HepG2 (cell line): ENCODE measurements around the gene NIP7. TPM values are rescaled to one million over a fixed set of nuclear protein-coding genes. Genes with fewer than 3 reads are reported as not detected.

Experiments used
- CEBPB ChIP-seq: IDR thresholded peaks from 2 replicates; pipeline ENCODE4 v1.6.1; 2011; ENCODE audit warnings: low read depth, low read length, improper control_type of control experiment, borderline replicate concordance
- CSRNP2 ChIP-seq: sonication (generic); formaldehyde crosslinking; conservative IDR thresholded peaks from 2 replicates; pipeline ENCODE4 v1.8.0; 2022; ENCODE audit warnings: low read depth, missing genetic modification reagents
- DNMT3B ChIP-seq: conservative IDR thresholded peaks from 2 replicates; pipeline ENCODE4 v1.6.1; 2016; ENCODE audit warnings: missing biosample characterization, control low read depth
- ELF4 ChIP-seq: sonication (generic); formaldehyde crosslinking; IDR thresholded peaks from 2 replicates; pipeline ENCODE4 v1.5.0; 2020; ENCODE audit warnings: missing genetic modification reagents, mild to moderate bottlenecking, moderate library complexity, borderline replicate concordance
- FOXO4 ChIP-seq: sonication (generic); formaldehyde crosslinking; conservative IDR thresholded peaks from 2 replicates; pipeline ENCODE4 v1.8.1; 2023; ENCODE audit warnings: missing genetic modification reagents
- HES4 ChIP-seq: sonication (generic); formaldehyde crosslinking; IDR thresholded peaks from 2 replicates; pipeline ENCODE4 v1.9.0; 2021; ENCODE audit warnings: mild to moderate bottlenecking, missing genetic modification reagents, borderline replicate concordance
- PCBP2 ChIP-seq: fragments of 200-400 bp; formaldehyde crosslinking; optimal IDR thresholded peaks from 2 replicates; pipeline ENCODE3; 2018; ENCODE audit warnings: low read length, low read depth; ENCODE audit not compliant: poor library complexity, severe bottlenecking
- REL ChIP-seq: sonication (generic); formaldehyde crosslinking; conservative IDR thresholded peaks from 2 replicates; pipeline ENCODE4 v1.8.0; 2022; ENCODE audit warnings: mild to moderate bottlenecking, missing genetic modification reagents, moderate library complexity
- SALL2 ChIP-seq: sonication (generic); formaldehyde crosslinking; IDR thresholded peaks from 2 replicates; pipeline ENCODE4 v1.8.1; 2023; ENCODE audit warnings: mild to moderate bottlenecking, missing genetic modification reagents, inconsistent platforms
- TAF1 ChIP-seq: sonication (generic); formaldehyde crosslinking; IDR thresholded peaks from 2 replicates; pipeline ENCODE4 v1.4.0; 2020; ENCODE audit warnings: missing genetic modification reagents
- YEATS4 ChIP-seq: sonication (generic); formaldehyde crosslinking; IDR thresholded peaks from 2 replicates; pipeline ENCODE4 v1.4.0; 2020; ENCODE audit warnings: missing genetic modification reagents, borderline replicate concordance
- ZBTB25 ChIP-seq: IDR thresholded peaks from 2 replicates; pipeline ENCODE4 v1.6.1; 2018; ENCODE audit warnings: missing genetic modification reagents
- ZNF205 ChIP-seq: IDR thresholded peaks from 2 replicates; pipeline ENCODE4 v1.6.1; 2018; ENCODE audit warnings: missing biosample characterization, missing genetic modification reagents
- ZNF362 ChIP-seq: sonication (generic); formaldehyde crosslinking; IDR thresholded peaks from 2 replicates; pipeline ENCODE4 v1.4.0; 2020; ENCODE audit warnings: missing genetic modification reagents, mild to moderate bottlenecking, borderline replicate concordance
- ZNF512B ChIP-seq: sonication (generic); formaldehyde crosslinking; IDR thresholded peaks from 2 replicates; pipeline ENCODE4 v1.5.1; 2020; ENCODE audit warnings: missing genetic modification reagents, mild to moderate bottlenecking, borderline replicate concordance
- ZNF605 ChIP-seq: sonication (generic); formaldehyde crosslinking; IDR thresholded peaks from 2 replicates; pipeline ENCODE4 v1.8.0; 2022; ENCODE audit warnings: mild to moderate bottlenecking, missing genetic modification reagents
- polyA plus RNA-seq, 8 experiments: library from polyadenylated mRNA; depleted of rRNA in 3 of 8; stranded (reverse) in 7 of 8; unstranded in 1 of 8; fragments of >200 nt; fragmentation: Illumina TruSeq in 4 of 8; extraction: Trizol in 4 of 8; gene quantifications; 2 replicates each; pipeline versions ENCODE4 v1.2.1 to v1.2.3, GENCODE V29; 2011 to 2016; ENCODE audit warnings: low read depth in 4 of 8, missing spikeins in 1 of 8, mixed read lengths in 1 of 8; ENCODE audit not compliant: insufficient read depth in 1 of 8
- total RNA-seq, 5 experiments: library from RNA; depleted of rRNA; stranded (reverse); fragments of >200 nt; fragmentation: Illumina TruSeq; extraction: Trizol; gene quantifications; 2 replicates each; pipeline ENCODE4 v1.2.3, GENCODE V29; 2016; ENCODE audit warnings: low read depth in 1 of 5

The NIP7 gene
- total and polyA plus RNA-seq, 2 of the 13 experiments (the other 11 are each of a cell fraction or from before 2014, with no cell fraction given) = 15.3 to 114 TPM

- TF ChIP-seq FOXO4 (no peak), CEBPB (no peak), CSRNP2 (CRISPR knock-in tag) (no peak), ZBTB25 (CRISPR knock-in tag) (peak; percentile 95), SALL2 (peak; percentile 80), HES4 (peak; percentile 87), ZNF512B (CRISPR knock-in tag) (no peak), YEATS4 (CRISPR knock-in tag) (peak; percentile 98), DNMT3B (CRISPR knock-in tag) (peak; percentile 95), ELF4 (CRISPR knock-in tag) (no peak), REL (CRISPR knock-in tag) (peak; percentile 94; the same call in 1 of the 2 replicates), ZNF205 (CRISPR knock-in tag) (peak; percentile 87), PCBP2 (no peak), TAF1 (CRISPR knock-in tag) (peak; percentile 99), ZNF605 (CRISPR knock-in tag) (peak; percentile 99), ZNF362 (CRISPR knock-in tag) (peak; percentile 57; the same call in 1 of the 2 replicates)
Measured at GRCh38 chr16:69339289-69340094, at the start of gene NIP7, which contains the start of gene COG8 (continued).
